ENCODE measurements around the gene CD300LG. TPM values are rescaled to one million over a fixed set of nuclear protein-coding genes. Genes with fewer than 3 reads are reported as not detected.

CD300LG gene
- total RNA-seq, 3 donors from 2014 or later, result 17.9 to 69.2 (median 51.0) TPM

DNA sequence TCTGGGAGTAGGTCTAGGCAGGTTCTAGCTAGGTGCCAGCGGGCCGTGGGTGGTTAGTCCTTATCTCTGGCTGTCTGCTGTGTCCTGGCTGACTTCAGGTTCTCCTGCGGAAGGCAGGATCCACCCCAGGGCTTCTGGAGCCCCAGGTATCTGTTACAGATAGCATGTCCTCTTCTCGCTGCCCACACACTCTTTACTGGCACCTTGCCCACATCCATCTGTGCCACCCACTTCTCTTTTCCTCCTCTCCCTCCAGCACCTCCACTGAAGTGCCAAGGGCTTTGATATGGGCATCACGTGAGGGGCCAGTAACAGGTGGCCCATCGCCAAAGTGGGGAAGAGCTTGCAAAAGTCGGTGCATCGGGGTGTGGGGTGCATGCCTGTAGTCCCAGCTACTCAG lies 64.9 kb downstream of the CD300LG start:
- intact Hi-C loops (cut with DNase I; ENCODE audit: low total_unique reads), result no loop called here
- Histone ChIP-seq H3K4me3 (no peak overlapping the region), H3K4me1 (peaks cover 0 to 6% of the 10 kb centered on the region in 2 donors), H3K27ac (no peak overlapping the region), H3K36me3 (no peaks in the 10 kb centered on the region), H3K9me3 (no peaks in the 10 kb centered on the region), H3K27me3 (no peaks in the 10 kb centered on the region)
- TF ChIP-seq CTCF (IDR thresholded peaks at IDR 0.05) (no peak), POLR2A (IDR thresholded peaks at IDR 0.05) (no peak), POLR2AphosphoS5 (IDR thresholded peaks at IDR 0.05) (no peak)
- DNase-seq (ENCODE audit: low spot score in 2 of 2), result no peak

DNA sequence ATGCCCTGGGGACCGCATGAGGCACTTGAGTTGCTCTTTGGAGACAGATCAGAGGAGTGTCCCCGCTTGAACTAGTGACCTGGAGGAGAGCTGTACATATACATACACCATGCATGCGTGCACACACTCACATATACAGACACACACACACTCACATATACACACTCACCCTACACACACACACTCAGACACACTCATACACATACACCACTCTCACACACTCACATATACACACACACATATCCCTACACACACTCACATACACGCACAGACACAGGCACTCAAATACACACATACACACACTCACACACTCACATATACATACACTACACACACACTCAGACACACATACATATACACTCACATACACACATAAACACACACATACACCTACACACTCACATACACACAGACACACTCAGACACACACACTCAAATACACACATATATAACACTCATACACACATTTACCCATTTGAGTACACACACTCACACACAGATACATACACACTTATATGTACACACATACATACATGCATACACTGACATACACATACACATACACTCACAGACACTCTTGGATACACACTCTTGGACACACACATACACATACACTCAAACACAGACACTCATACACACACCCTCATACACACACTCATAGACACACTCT lies 65.8 kb downstream of the CD300LG start:
- no peaks in the 10 kb centered on the region for H3K9me3 ChIP-seq
- DNase-seq (ENCODE audit: low spot score in 2 of 2), result no peak
- intact Hi-C loops (cut with DNase I; ENCODE audit: low total_unique reads), result no loop called here
- no peak overlapping the region for H3K27ac ChIP-seq
- TF ChIP-seq CTCF (IDR thresholded peaks at IDR 0.05) (no peak), POLR2AphosphoS5 (IDR thresholded peaks at IDR 0.05) (no peak), POLR2A (IDR thresholded peaks at IDR 0.05) (no peak)
- H3K27me3 ChIP-seq, result no peaks in the 10 kb centered on the region
- no peak overlapping the region for H3K4me3 ChIP-seq
- peaks cover 0 to under 1% of the 10 kb centered on the region in 2 donors for H3K4me1 ChIP-seq
- no peaks in the 10 kb centered on the region for H3K36me3 ChIP-seq

Other genes starting within 250 kb of the CD300LG start
- 10 to 100 TPM in 2 of 3 donors, 1 to 10 TPM in 1; 2.6 to 11.0 (median 10.5) TPM for gene MEOX1, start 185.3 kb upstream of the CD300LG start, total RNA-seq
- not detected for gene SOST, start 88.4 kb upstream of the CD300LG start, total RNA-seq
- gene DUSP3, start 68.2 kb upstream of the CD300LG start, total RNA-seq, result 10 to 100 TPM; 51.5 to 74.9 (median 62.6) TPM
- under 1 TPM in 1 of 3 donors, not detected in 2; 0.16 TPM for gene CFAP97D1, start 66.7 kb upstream of the CD300LG start, total RNA-seq
- 10 to 100 TPM; 24.2 to 26.3 (median 26.2) TPM for gene MPP3, start 14.0 kb upstream of the CD300LG start, total RNA-seq
- gene MPP2, start 60.4 kb downstream of the CD300LG start, total RNA-seq, result 1 to 10 TPM; 2.6 to 7.9 (median 3.9) TPM
- not detected for gene PPY, start 95.3 kb downstream of the CD300LG start, total RNA-seq
- under 1 TPM in 2 of 3 donors, not detected in 1; 0.88 to 0.98 TPM for gene PYY, start 106.8 kb downstream of the CD300LG start, total RNA-seq
- 1 to 10 TPM in 2 of 3 donors, under 1 TPM in 1; 0.16 to 5.2 (median 4.7) TPM for gene NAGS, start 157.4 kb downstream of the CD300LG start, total RNA-seq
- 10 to 100 TPM; 28.6 to 80.8 (median 41.0) TPM for gene TMEM101, start 167.8 kb downstream of the CD300LG start, total RNA-seq
- gene LSM12, start 219.5 kb downstream of the CD300LG start, total RNA-seq, result 10 to 100 TPM; 36.8 to 45.4 (median 43.6) TPM
- gene G6PC3, start 223.6 kb downstream of the CD300LG start, total RNA-seq, result 10 to 100 TPM; 34.7 to 39.8 (median 35.4) TPM